ENCODE data around the gene CCDC6. TPM values are rescaled to one million over a fixed set of nuclear protein-coding genes. Genes with fewer than 3 reads are reported as not detected.

CCDC6 gene
- polyA plus RNA-seq, 1 donor (not counting 4 experiments of a cell fraction or from before 2014, with no cell fraction given) = 46.5 TPM

DNA sequence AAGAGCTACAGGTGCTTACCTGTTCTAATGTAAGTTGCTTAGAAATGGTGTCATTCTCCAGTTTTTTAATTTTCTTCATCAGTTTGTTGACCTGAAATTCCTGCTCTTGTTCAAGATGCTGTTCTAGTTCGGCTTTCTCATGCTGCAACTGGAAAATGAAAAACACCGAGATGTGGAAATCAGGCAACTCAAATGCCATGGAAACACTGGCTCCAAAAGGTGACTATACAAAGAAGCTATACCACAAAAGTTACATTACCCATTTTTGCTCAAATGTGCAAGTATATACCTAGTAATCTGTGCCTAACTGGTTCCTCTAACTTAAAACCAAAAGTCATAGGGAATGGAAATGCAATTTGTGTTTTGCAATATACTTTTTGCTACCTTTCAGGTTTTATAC is 73.8 kb downstream of the CCDC6 start:
- peaks cover 17% of the 10 kb centered on the region for H3K79me2 ChIP-seq (ENCODE audit: control insufficient read depth, insufficient read depth, low read length)
- H3K9me3 ChIP-seq (ENCODE audit: control insufficient read depth, low read depth, low read length) = no peaks in the 10 kb centered on the region
- no peaks in the 10 kb centered on the region for H3K9me1 ChIP-seq (ENCODE audit: control insufficient read depth, extremely low read depth, insufficient read depth, low read length)
- peaks cover 5 to 7% of the 10 kb centered on the region in 2 experiments for H3K36me3 ChIP-seq (ENCODE audit: control insufficient read depth in 2 of 2, extremely low read depth in 1 of 2, insufficient read depth in 2 of 2, low read length in 2 of 2)
- H4K20me1 ChIP-seq (ENCODE audit: control insufficient read depth, extremely low read depth, insufficient read depth, low read length) = no peaks in the 10 kb centered on the region
- no peak overlapping the region for H3K9ac ChIP-seq (ENCODE audit: control insufficient read depth, extremely low read depth, insufficient read depth, low read length)
- H2AFZ ChIP-seq (ENCODE audit: control insufficient read depth, low read length) = no peak overlapping the region
- dilution Hi-C loops (cut with MboI; ENCODE audit: extremely low pct_ligation_motif_present, low sequenced_read_pairs) = no loop called here
- H3K4me1 ChIP-seq (ENCODE audit: control insufficient read depth, extremely low read depth, insufficient read depth, low read length) = peaks cover 3% of the 10 kb centered on the region
- TF ChIP-seq CTCF (optimal IDR thresholded peaks at IDR 0.05 in 1 of 3, IDR thresholded peaks at IDR 0.05 in 1 of 3, conservative IDR thresholded peaks at IDR 0.05 in 1 of 3; ENCODE audit: extremely low read depth in 1 of 3, insufficient read depth in 2 of 3, low read length in 3 of 3) = no peak
- no peak for TF ChIP-seq EZH2 (IDR thresholded peaks at IDR 0.05; ENCODE audit: low read length)
- DNase-seq (ENCODE audit: low read depth, low spot score) (no peak), FAIRE-seq (no peak)
- H3K4me2 ChIP-seq (ENCODE audit: control insufficient read depth, extremely low read depth, insufficient read depth, low read depth, low read length) = no peak overlapping the region
- no peaks in the 10 kb centered on the region for H3K27me3 ChIP-seq (ENCODE audit: control insufficient read depth, extremely low read depth, insufficient read depth, low read length)
- no peak overlapping the region for H3K27ac ChIP-seq (ENCODE audit: control insufficient read depth, insufficient read depth, low read length)
- no peak overlapping the region for H3K4me3 ChIP-seq (ENCODE audit: control insufficient read depth in 2 of 3, extremely low read depth in 1 of 3, insufficient read depth in 2 of 3, low read depth in 1 of 3, low read length in 3 of 3)

DNA sequence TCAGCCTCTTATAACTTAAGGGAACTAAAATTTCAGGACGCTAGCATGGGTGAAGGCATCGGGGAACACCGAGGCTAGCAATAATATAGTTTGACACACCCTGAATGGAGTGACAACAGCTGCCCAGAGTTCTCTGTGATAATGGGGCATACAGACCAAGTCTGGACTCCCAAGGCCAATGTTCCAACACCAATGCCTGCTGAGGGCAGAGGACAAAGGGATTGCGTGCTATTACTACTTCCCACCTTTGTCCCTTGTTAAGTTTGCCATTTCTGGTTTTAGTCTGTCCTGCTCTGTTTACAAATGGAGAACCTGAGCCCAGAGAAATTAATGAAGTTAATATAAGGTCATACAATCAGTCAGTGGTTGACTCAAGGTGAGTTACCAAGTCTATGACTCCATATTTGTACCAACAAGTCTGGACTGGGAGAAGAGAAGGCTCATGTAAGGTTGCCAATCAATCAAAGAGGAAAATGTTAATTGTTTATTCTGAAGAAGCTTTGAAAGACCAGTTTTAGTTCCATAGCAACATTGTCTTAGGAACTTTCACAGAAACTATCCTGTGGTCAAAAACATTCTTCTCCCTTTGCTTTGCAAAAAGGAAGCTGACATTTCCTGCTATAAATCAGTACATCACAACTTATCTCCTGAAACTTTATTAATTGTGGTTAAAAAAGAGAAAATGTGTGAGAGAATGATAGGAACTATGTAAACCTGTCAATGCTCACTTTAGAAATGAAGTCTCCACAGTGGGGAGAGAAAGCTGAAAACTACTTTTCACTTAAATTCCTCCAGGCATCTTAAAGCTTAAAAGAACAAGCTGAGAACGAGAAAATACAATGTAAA is 74.5 kb downstream of the CCDC6 start:
- peaks cover 18% of the 10 kb centered on the region for H3K79me2 ChIP-seq (ENCODE audit: control insufficient read depth, insufficient read depth, low read length)
- H3K27ac ChIP-seq (ENCODE audit: control insufficient read depth, insufficient read depth, low read length) = no peak overlapping the region
- H4K20me1 ChIP-seq (ENCODE audit: control insufficient read depth, extremely low read depth, insufficient read depth, low read length) = no peaks in the 10 kb centered on the region
- H3K9me3 ChIP-seq (ENCODE audit: control insufficient read depth, low read depth, low read length) = no peaks in the 10 kb centered on the region
- H3K4me2 ChIP-seq (ENCODE audit: control insufficient read depth, extremely low read depth, insufficient read depth, low read depth, low read length) = no peak overlapping the region
- DNase-seq (ENCODE audit: low read depth, low spot score) = no peak
- no peaks in the 10 kb centered on the region for H3K27me3 ChIP-seq (ENCODE audit: control insufficient read depth, extremely low read depth, insufficient read depth, low read length)
- H3K4me3 ChIP-seq (ENCODE audit: control insufficient read depth in 2 of 3, extremely low read depth in 1 of 3, insufficient read depth in 2 of 3, low read depth in 1 of 3, low read length in 3 of 3) = no peak overlapping the region
- TF ChIP-seq EZH2 (IDR thresholded peaks at IDR 0.05; ENCODE audit: low read length) = no peak
- no peak for TF ChIP-seq CTCF (optimal IDR thresholded peaks at IDR 0.05 in 1 of 3, IDR thresholded peaks at IDR 0.05 in 1 of 3, conservative IDR thresholded peaks at IDR 0.05 in 1 of 3; ENCODE audit: extremely low read depth in 1 of 3, insufficient read depth in 2 of 3, low read length in 3 of 3)
- no peaks in the 10 kb centered on the region for H3K9me1 ChIP-seq (ENCODE audit: control insufficient read depth, extremely low read depth, insufficient read depth, low read length)
- FAIRE-seq = peak; percentile 53
- no peaks in the 10 kb centered on the region for H3K4me1 ChIP-seq (ENCODE audit: control insufficient read depth, extremely low read depth, insufficient read depth, low read length)
- H3K9ac ChIP-seq (ENCODE audit: control insufficient read depth, extremely low read depth, insufficient read depth, low read length) = no peak overlapping the region
- no peak overlapping the region for H2AFZ ChIP-seq (ENCODE audit: control insufficient read depth, low read length)
- H3K36me3 ChIP-seq (ENCODE audit: control insufficient read depth in 2 of 2, extremely low read depth in 1 of 2, insufficient read depth in 2 of 2, low read length in 2 of 2) = peaks cover 5 to 7% of the 10 kb centered on the region in 2 experiments
- dilution Hi-C loops (cut with MboI; ENCODE audit: extremely low pct_ligation_motif_present, low sequenced_read_pairs) = no loop called here

All from keratinocyte (primary cell).